GM19397 (cell line): ENCODE data around the gene LOX.

Source experiments
- ATAC-seq: cut with Tn5 transposase; IDR thresholded peaks from one replicate; pipeline ENCODE4 v1.9.1; 2021; ENCODE audit warnings: mild to moderate bottlenecking, moderate library complexity; ENCODE audit not compliant: unreplicated experiment

The LOX gene

DNA sequence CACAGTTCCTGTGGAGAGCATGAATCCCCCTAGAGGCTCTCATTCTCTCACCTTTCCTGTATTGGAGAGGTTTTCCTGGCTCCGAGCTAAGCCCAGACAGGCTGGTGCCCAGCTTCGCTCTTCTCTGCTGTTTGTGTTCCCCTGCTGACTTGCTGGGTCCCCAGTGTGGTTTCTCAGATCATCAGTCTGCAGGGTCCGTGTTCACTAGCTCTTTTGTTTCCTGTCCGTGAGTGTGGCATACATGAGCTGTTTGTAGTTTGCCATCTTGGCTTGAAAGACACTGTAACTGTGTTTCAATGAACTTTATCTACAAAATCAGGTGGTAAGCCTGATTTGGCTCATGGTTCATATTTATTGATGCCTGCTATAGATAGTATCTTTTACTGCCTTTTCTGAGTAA lies 23.8 kb downstream of the LOX start:
- ATAC-seq = no peak

GRCh38 chr5:122053181-122054109 lies 24.6 kb downstream of the LOX start:
- ATAC-seq = no peak

GRCh38 chr5:122051569-122051968 lies 26.5 kb downstream of the LOX start:
- no peak for ATAC-seq

DNA sequence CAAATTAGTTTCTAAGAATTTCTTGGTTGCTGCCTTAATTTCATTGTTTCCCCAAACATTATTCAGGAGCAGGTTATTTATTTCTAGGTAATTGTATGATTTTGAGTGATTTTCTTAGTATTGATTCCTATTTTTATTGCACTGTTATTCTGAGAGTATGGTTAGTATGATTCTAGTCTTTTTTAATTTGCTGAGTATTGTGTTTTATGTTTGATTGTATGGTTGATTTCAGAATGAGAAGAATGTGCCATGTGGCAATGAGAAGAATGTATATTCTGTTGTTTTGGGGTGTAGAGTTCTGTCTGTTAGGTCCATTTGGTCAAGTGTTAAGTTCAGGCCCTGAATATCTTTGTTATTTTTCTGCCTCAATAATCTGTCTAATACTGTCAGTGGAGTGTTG lies 27.1 kb downstream of the LOX start:
- no peak for ATAC-seq

- ATAC-seq = no peak
Observed at GRCh38 chr5:122040636-122041302, 37.3 kb downstream of the LOX start.

- no peak for ATAC-seq
Observed at GRCh38 chr5:122036326-122036725, 41.7 kb downstream of the LOX start.

DNA sequence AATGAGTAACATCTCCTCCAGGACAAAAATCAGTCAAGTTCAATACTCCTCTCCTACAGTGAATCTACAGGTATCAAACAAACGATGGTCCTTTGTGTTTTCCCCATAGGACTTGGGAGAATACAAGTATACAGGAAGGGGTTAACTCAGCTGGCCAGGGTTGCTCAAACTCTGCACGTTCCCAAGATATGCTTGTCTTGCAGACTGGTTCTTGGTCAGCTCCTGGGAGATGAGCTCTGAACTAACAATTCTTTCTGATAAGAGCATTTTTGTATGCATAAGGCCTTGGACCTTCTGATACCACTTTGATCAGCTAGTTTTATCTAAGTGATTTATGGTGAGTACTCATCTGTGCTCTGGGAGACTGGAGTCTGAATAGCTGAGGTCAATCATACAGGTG lies 42.1 kb downstream of the LOX start:
- ATAC-seq = no peak

DNA sequence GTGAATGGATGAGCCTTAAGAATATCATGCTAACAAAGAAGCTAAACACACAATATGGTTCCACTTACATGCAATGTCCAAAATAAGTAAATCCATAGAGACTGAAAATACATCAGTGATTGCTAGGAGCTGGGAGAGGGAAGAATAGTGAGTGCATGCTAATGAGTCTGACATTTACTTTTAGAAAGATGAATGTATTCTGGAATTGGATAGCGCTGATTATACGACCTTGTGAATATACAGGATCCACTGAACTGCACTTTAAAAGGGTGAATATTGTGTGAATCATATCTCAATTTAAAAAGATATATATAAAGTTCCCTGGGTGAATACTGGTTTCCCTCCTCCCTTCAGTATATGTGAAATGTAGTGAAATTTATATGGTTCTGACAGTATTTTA lies 46.2 kb downstream of the LOX start:
- no peak for ATAC-seq

- ATAC-seq = no peak
Observed at GRCh38 chr5:122030251-122030650, 47.8 kb downstream of the LOX start.

GRCh38 chr5:122029818-122030217 lies 48.2 kb downstream of the LOX start:
- ATAC-seq = no peak

GRCh38 chr5:122022966-122023365 lies 55.1 kb downstream of the LOX start:
- ATAC-seq = no peak

DNA sequence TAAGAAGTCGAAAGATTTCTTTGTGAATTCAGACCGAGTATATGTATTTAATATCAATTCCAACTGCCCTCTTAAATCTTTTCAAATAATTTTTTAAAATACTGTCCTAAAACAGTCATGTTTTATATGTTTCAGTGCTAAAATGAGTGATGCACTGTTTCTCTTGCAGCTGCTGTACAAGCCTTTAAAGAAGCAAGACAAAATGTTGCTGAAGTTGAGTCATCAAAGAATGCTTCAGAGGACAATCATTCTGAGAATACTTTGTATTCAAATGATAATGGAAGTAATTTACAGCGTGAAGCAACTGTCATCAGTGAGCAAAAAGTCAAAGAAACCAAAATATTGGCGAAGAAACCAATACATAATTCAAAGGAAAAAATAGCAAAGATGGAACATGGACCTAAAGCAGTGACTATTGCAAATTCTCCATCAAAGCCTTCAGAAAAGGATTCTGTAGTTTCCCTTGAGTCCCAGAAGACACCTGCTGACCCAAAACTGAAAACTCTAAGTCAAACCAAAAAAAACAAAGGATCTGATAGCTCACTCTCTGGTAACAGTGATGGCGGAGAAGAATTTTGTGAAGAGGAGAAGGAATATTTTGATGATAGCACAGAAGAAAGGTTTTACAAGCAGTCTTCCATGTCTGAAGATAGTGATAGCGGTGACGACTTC lies 58.0 kb downstream of the LOX start:
- ATAC-seq = no peak

DNA sequence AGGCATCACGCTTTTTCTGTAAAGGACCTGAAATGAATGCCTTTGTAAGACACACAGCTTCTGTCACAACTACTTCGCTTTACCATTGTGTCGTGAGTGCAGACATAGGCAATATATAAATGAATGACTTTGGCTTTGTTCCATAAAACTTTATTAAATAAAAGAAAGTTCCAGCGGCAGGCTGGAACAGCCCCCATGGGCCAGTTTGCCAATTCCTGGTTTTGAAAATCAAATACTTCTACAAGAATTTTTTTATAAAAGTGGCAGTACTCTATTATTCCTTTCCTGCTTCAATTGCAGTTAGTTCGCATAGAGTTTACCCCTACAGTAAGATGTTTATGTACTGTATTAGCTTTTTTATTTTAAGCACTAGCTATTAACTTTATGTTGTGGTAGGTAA lies 62.6 kb downstream of the LOX start:
- ATAC-seq = no peak

GRCh38 chr5:122014236-122014935 lies 63.7 kb downstream of the LOX start:
- no peak for ATAC-seq
